Measurements from ENCODE around the gene PAX9. TPM values are rescaled to one million over a fixed set of nuclear protein-coding genes. Genes with fewer than 3 reads are reported as not detected.
"Not testable (repeated sequence)": the region's sequence is repeated elsewhere in the genome, so short reads cannot be mapped to it uniquely, and the experiment has no call there.

Gene PAX9
- polyA plus RNA-seq, 10 donors, result 0.26 to 6.0 (median 1.9) TPM

GRCh38 chr14:36671149-36671548 is 9.5 kb downstream of the PAX9 start:
- DNase-seq, result no peak

- no peak for DNase-seq
Observed at GRCh38 chr14:36672095-36672494, 10.4 kb downstream of the PAX9 start.

- no peak for DNase-seq
Observed at GRCh38 chr14:36674659-36675058, 13.0 kb downstream of the PAX9 start.

- no peak for DNase-seq
Observed at GRCh38 chr14:36675581-36675980, 13.9 kb downstream of the PAX9 start.

- DNase-seq, result no peak
Observed at GRCh38 chr14:36676236-36676635, 14.6 kb downstream of the PAX9 start.

- no peak for DNase-seq
Observed at GRCh38 chr14:36682338-36682737, 20.7 kb downstream of the PAX9 start.

- no peak for DNase-seq
Observed at GRCh38 chr14:36683083-36683724, 21.5 kb downstream of the PAX9 start.

GRCh38 chr14:36684946-36685345 is 23.3 kb downstream of the PAX9 start:
- DNase-seq, result no peak

GRCh38 chr14:36690311-36691040 is 28.8 kb downstream of the PAX9 start:
- DNase-seq, result no peak

GRCh38 chr14:36699420-36699819 is 37.8 kb downstream of the PAX9 start:
- not testable (repeated sequence) for DNase-seq

- no peak for DNase-seq
Observed at GRCh38 chr14:36700651-36701050, 39.0 kb downstream of the PAX9 start.

GRCh38 chr14:36701132-36701531 is 39.5 kb downstream of the PAX9 start:
- DNase-seq, result no peak

GRCh38 chr14:36702474-36702873 is 40.8 kb downstream of the PAX9 start:
- DNase-seq, result no peak

GRCh38 chr14:36707570-36707969 is 45.9 kb downstream of the PAX9 start:
- DNase-seq, result no peak

GRCh38 chr14:36713960-36714703 is 52.5 kb downstream of the PAX9 start:
- DNase-seq, result no peak

GRCh38 chr14:36716614-36717184 is 55.0 kb downstream of the PAX9 start:
- DNase-seq, result no peak

GRCh38 chr14:36717363-36717762 is 55.7 kb downstream of the PAX9 start:
- DNase-seq, result no peak

- DNase-seq, result no peak
Observed at GRCh38 chr14:36718216-36718615, 56.6 kb downstream of the PAX9 start.

- no peak for DNase-seq
Observed at GRCh38 chr14:36719823-36720222, 58.2 kb downstream of the PAX9 start.

- DNase-seq, result no peak
Observed at GRCh38 chr14:36720657-36721056, 59.0 kb downstream of the PAX9 start.

- DNase-seq, result no peak
Observed at GRCh38 chr14:36721877-36722276, 60.2 kb downstream of the PAX9 start.

- no peak for DNase-seq
Observed at GRCh38 chr14:36723530-36723929, 61.9 kb downstream of the PAX9 start.

- DNase-seq, result no peak
Observed at GRCh38 chr14:36724162-36724561, 62.5 kb downstream of the PAX9 start.

Data from muscle of back (tissue), 11 donors.